SHP77 treated with DMSO at 0.1 percent for 48 hours (cell line): ENCODE results near the gene ICOS.
"Not testable (repeated sequence)": the region's sequence is repeated elsewhere in the genome, so short reads cannot be mapped to it uniquely, and the experiment has no call there.

ENCODE experiments used
- DNase-seq: peaks from one replicate; lab custom pipeline; 2025; lab: John Stamatoyannopoulos, UW

ICOS gene

GRCh38 chr2:203918264-203918663 lies 18.3 kb upstream of the ICOS start:
- no peak for DNase-seq

GRCh38 chr2:203918839-203919238 lies 17.7 kb upstream of the ICOS start:
- no peak for DNase-seq

GRCh38 chr2:203925512-203926158 lies 10.9 kb upstream of the ICOS start:
- DNase-seq: no peak

- DNase-seq: no peak
These were observed 7.7 kb upstream of the ICOS start for GRCh38 chr2:203928849-203929248.

- DNase-seq: not testable (repeated sequence)
These were observed 5.3 kb upstream of the ICOS start for GRCh38 chr2:203931262-203931661.

GRCh38 chr2:203934041-203934492 lies 2.5 kb upstream of the ICOS start:
- no peak for DNase-seq

- DNase-seq: no peak
These were observed 1.7 kb upstream of the ICOS start for GRCh38 chr2:203934711-203935438.

- no peak for DNase-seq
These were observed 995 bp upstream of the ICOS start for GRCh38 chr2:203935568-203935967.

GRCh38 chr2:203936949-203937348 lies 386 bp downstream of the ICOS start:
- DNase-seq: no peak

- DNase-seq: no peak
These were observed 1.2 kb downstream of the ICOS start for GRCh38 chr2:203937788-203938187.

GRCh38 chr2:203940039-203940438 lies 3.5 kb downstream of the ICOS start:
- DNase-seq: no peak

- DNase-seq: not testable (repeated sequence)
These were observed 7.2 kb downstream of the ICOS start for GRCh38 chr2:203943493-203944382.

- no peak for DNase-seq
These were observed 12.2 kb downstream of the ICOS start for GRCh38 chr2:203948733-203949132.

- DNase-seq: no peak
These were observed 12.7 kb downstream of the ICOS start for GRCh38 chr2:203949228-203949627.

GRCh38 chr2:203951366-203951902 lies 14.9 kb downstream of the ICOS start:
- DNase-seq: no peak

GRCh38 chr2:203959265-203959664 lies 22.7 kb downstream of the ICOS start:
- DNase-seq: no peak

GRCh38 chr2:203959672-203960071 lies 23.1 kb downstream of the ICOS start:
- no peak for DNase-seq

- no peak for DNase-seq
These were observed 24.2 kb downstream of the ICOS start for GRCh38 chr2:203960811-203961210.

- DNase-seq: not testable (repeated sequence)
These were observed 28.6 kb downstream of the ICOS start for GRCh38 chr2:203965190-203965589.

- DNase-seq: no peak
These were observed 34.7 kb downstream of the ICOS start for GRCh38 chr2:203971251-203971650.

GRCh38 chr2:203972066-203972465 lies 35.5 kb downstream of the ICOS start:
- DNase-seq: no peak

GRCh38 chr2:203973000-203973399 lies 36.4 kb downstream of the ICOS start:
- no peak for DNase-seq
